ENCODE data around the gene DHH.

Gene DHH

GRCh38 chr12:49048953-49049352 is 45.6 kb downstream of the DHH start:
- Histone ChIP-seq H2BK120ac (ENCODE audit: low read depth, low read length) (no peak overlapping the region), H4K8ac (ENCODE audit: low read depth, low read length) (no peak overlapping the region), H3K56ac (ENCODE audit: low read length) (no peak overlapping the region), H2BK5ac (ENCODE audit: low read length) (no peak overlapping the region), H4K5ac (ENCODE audit: low read length) (no peak overlapping the region), H3K79me1 (ENCODE audit: low read length) (peaks cover 15% of the 10 kb centered on the region), H3K18ac (ENCODE audit: low read length) (no peak overlapping the region), H3K27ac (ENCODE audit: low read depth, low read length) (no peak overlapping the region), H3K4ac (ENCODE audit: low read depth, low read length) (no peak overlapping the region), H3K36me3 (ENCODE audit: control insufficient read depth, insufficient read depth, low read length) (peaks cover 53% of the 10 kb centered on the region), H3K79me2 (ENCODE audit: control insufficient read depth, insufficient read depth, low read length) (peaks cover 4% of the 10 kb centered on the region), H3K9ac (ENCODE audit: low read length) (no peak overlapping the region), H3K23ac (ENCODE audit: low read length) (no peak overlapping the region), H2AK5ac (ENCODE audit: low read length) (no peak overlapping the region), H3K4me2 (ENCODE audit: low read length) (no peak overlapping the region), H3K4me3 (ENCODE audit: low read length) (no peak overlapping the region), H3K27me3 (ENCODE audit: insufficient read depth, low read length, poor library complexity) (no peaks in the 10 kb centered on the region), H3K4me1 (ENCODE audit: control insufficient read depth, low read depth, low read length) (no peaks in the 10 kb centered on the region), H2BK15ac (replicated peaks; ENCODE audit: low read depth) (no peak overlapping the region)
- DNase-seq = no peak
- WGBS (ENCODE audit: extremely low coverage, insufficient coverage, low lambda C conversion rate) = no CpG with 5 or more reads among the region's 10 CpGs

DNA sequence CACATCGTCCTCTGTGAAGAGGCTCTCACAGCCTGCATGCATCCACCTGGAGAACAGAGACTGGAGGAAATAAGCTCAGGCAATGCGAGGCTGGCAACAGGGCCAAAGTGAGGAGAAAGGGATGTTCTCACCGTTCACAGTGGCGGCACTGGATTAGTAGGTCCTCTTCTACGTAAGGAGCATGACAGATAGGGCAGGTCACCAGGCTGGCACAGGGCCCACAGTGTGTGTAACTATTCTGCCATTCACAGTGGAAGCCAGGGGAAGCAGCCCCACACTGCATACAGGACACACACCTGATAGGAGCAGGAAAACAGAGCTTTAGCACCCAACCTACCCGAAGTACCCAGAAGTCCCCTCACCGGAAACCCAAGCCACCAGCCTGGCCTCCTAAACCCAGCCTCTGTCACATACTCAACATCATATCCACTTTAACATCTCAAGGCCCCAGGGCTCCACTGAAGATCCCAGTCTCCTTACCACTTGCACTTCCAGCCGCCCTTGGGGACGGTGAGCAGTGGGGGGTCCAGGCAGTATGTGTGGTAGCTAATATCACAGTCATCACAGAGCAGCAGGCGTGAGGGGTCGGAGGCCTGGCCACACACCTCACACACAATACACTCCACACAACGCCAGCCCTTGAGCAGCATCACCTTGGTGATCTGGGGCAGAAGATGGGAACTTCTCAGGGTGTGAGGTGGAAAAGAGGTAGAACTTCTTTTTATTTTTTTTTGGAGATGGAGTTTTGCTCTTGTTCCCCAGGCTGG is 48.3 kb downstream of the DHH start:
- Histone ChIP-seq H4K8ac (ENCODE audit: low read depth, low read length) (no peak overlapping the region), H2BK120ac (ENCODE audit: low read depth, low read length) (no peak overlapping the region), H4K5ac (ENCODE audit: low read length) (no peak overlapping the region), H3K36me3 (ENCODE audit: control insufficient read depth, insufficient read depth, low read length) (peaks cover 57% of the 10 kb centered on the region), H3K18ac (ENCODE audit: low read length) (no peak overlapping the region), H2BK15ac (replicated peaks; ENCODE audit: low read depth) (no peak overlapping the region), H2AK5ac (ENCODE audit: low read length) (no peak overlapping the region), H3K56ac (ENCODE audit: low read length) (no peak overlapping the region), H3K23ac (ENCODE audit: low read length) (no peak overlapping the region), H3K79me2 (ENCODE audit: control insufficient read depth, insufficient read depth, low read length) (no peaks in the 10 kb centered on the region), H3K9ac (ENCODE audit: low read length) (no peak overlapping the region), H3K27me3 (ENCODE audit: insufficient read depth, low read length, poor library complexity) (no peaks in the 10 kb centered on the region), H3K4me1 (ENCODE audit: control insufficient read depth, low read depth, low read length) (no peaks in the 10 kb centered on the region), H3K4me2 (ENCODE audit: low read length) (no peak overlapping the region), H3K27ac (ENCODE audit: low read depth, low read length) (no peak overlapping the region), H3K79me1 (ENCODE audit: low read length) (peaks cover 4% of the 10 kb centered on the region), H3K4me3 (ENCODE audit: low read length) (no peak overlapping the region), H2BK5ac (ENCODE audit: low read length) (no peak overlapping the region), H3K4ac (ENCODE audit: low read depth, low read length) (no peak overlapping the region)
- no CpG with 5 or more reads among the region's 12 CpGs for WGBS (ENCODE audit: extremely low coverage, insufficient coverage, low lambda C conversion rate)
- no peak for DNase-seq

- no peak for DNase-seq
- Histone ChIP-seq H2BK5ac (ENCODE audit: low read length) (no peak overlapping the region), H2AK5ac (ENCODE audit: low read length) (no peak overlapping the region), H2BK120ac (ENCODE audit: low read depth, low read length) (no peak overlapping the region), H4K8ac (ENCODE audit: low read depth, low read length) (no peak overlapping the region), H3K56ac (ENCODE audit: low read length) (no peak overlapping the region), H3K4ac (ENCODE audit: low read depth, low read length) (no peak overlapping the region), H3K27me3 (ENCODE audit: insufficient read depth, low read length, poor library complexity) (no peaks in the 10 kb centered on the region), H3K23ac (ENCODE audit: low read length) (no peak overlapping the region), H3K4me1 (ENCODE audit: control insufficient read depth, low read depth, low read length) (no peaks in the 10 kb centered on the region), H3K27ac (ENCODE audit: low read depth, low read length) (no peak overlapping the region), H3K79me1 (ENCODE audit: low read length) (peaks cover 3% of the 10 kb centered on the region), H3K18ac (ENCODE audit: low read length) (no peak overlapping the region), H3K9ac (ENCODE audit: low read length) (no peak overlapping the region), H3K79me2 (ENCODE audit: control insufficient read depth, insufficient read depth, low read length) (no peaks in the 10 kb centered on the region), H3K4me3 (ENCODE audit: low read length) (no peak overlapping the region), H3K36me3 (ENCODE audit: control insufficient read depth, insufficient read depth, low read length) (peaks cover 50% of the 10 kb centered on the region), H3K4me2 (ENCODE audit: low read length) (no peak overlapping the region), H4K5ac (ENCODE audit: low read length) (no peak overlapping the region), H2BK15ac (replicated peaks; ENCODE audit: low read depth) (no peak overlapping the region)
- no CpG with 5 or more reads among the region's 12 CpGs for WGBS (ENCODE audit: extremely low coverage, insufficient coverage, low lambda C conversion rate)
These were observed 49.9 kb downstream of the DHH start for GRCh38 chr12:49044660-49045059.

GRCh38 chr12:49043856-49044258 is 50.7 kb downstream of the DHH start:
- no peaks in the 10 kb centered on the region for H3K79me2 ChIP-seq (ENCODE audit: control insufficient read depth, insufficient read depth, low read length)
- H3K56ac ChIP-seq (ENCODE audit: low read length) = no peak overlapping the region
- H3K27ac ChIP-seq (ENCODE audit: low read depth, low read length) = no peak overlapping the region
- H2BK5ac ChIP-seq (ENCODE audit: low read length) = no peak overlapping the region
- no peak overlapping the region for H2AK5ac ChIP-seq (ENCODE audit: low read length)
- H3K9ac ChIP-seq (ENCODE audit: low read length) = no peak overlapping the region
- no peaks in the 10 kb centered on the region for H3K4me1 ChIP-seq (ENCODE audit: control insufficient read depth, low read depth, low read length)
- no peak overlapping the region for H3K4ac ChIP-seq (ENCODE audit: low read depth, low read length)
- DNase-seq = peak; percentile 79
- no peak overlapping the region for H3K18ac ChIP-seq (ENCODE audit: low read length)
- H3K27me3 ChIP-seq (ENCODE audit: insufficient read depth, low read length, poor library complexity) = no peaks in the 10 kb centered on the region
- no peak overlapping the region for H3K4me2 ChIP-seq (ENCODE audit: low read length)
- H3K36me3 ChIP-seq (ENCODE audit: control insufficient read depth, insufficient read depth, low read length) = peaks cover 50% of the 10 kb centered on the region
- peaks cover 3% of the 10 kb centered on the region for H3K79me1 ChIP-seq (ENCODE audit: low read length)
- no peak overlapping the region for H4K8ac ChIP-seq (ENCODE audit: low read depth, low read length)
- no peak overlapping the region for H3K23ac ChIP-seq (ENCODE audit: low read length)
- H3K4me3 ChIP-seq (ENCODE audit: low read length) = no peak overlapping the region
- WGBS (ENCODE audit: extremely low coverage, insufficient coverage, low lambda C conversion rate) = no CpG with 5 or more reads among the region's 11 CpGs
- no peak overlapping the region for H4K5ac ChIP-seq (ENCODE audit: low read length)
- no peak overlapping the region for H2BK120ac ChIP-seq (ENCODE audit: low read depth, low read length)
- no peak overlapping the region for H2BK15ac ChIP-seq (replicated peaks; ENCODE audit: low read depth)

DNA sequence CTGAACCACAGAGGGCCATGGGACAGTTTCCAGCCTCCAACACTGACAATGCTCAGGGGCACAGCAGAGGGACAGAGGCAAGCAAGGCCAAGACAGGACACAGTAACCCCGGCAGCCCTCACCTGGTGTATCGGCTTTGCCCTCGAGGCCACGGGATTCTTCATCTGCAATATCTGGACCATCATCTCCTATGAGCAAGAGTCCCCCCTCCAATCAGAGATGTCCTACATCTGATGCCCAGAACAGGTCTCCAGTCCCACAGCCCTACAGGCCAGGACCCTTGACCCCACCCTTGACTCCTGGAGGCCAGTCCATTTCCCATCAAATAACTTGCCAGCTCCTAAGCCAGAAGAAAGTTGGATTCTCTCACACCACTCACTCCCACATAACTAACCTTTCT is 51.4 kb downstream of the DHH start:
- no peak overlapping the region for H4K5ac ChIP-seq (ENCODE audit: low read length)
- no peak overlapping the region for H3K18ac ChIP-seq (ENCODE audit: low read length)
- H3K4me1 ChIP-seq (ENCODE audit: control insufficient read depth, low read depth, low read length) = no peaks in the 10 kb centered on the region
- DNase-seq = no peak
- no peak overlapping the region for H2AK5ac ChIP-seq (ENCODE audit: low read length)
- H3K23ac ChIP-seq (ENCODE audit: low read length) = no peak overlapping the region
- H3K27me3 ChIP-seq (ENCODE audit: insufficient read depth, low read length, poor library complexity) = no peaks in the 10 kb centered on the region
- no peak overlapping the region for H3K4me3 ChIP-seq (ENCODE audit: low read length)
- WGBS (ENCODE audit: extremely low coverage, insufficient coverage, low lambda C conversion rate) = no CpG with 5 or more reads among the region's 4 CpGs
- H4K8ac ChIP-seq (ENCODE audit: low read depth, low read length) = no peak overlapping the region
- no peak overlapping the region for H3K4ac ChIP-seq (ENCODE audit: low read depth, low read length)
- no peaks in the 10 kb centered on the region for H3K79me2 ChIP-seq (ENCODE audit: control insufficient read depth, insufficient read depth, low read length)
- no peak overlapping the region for H2BK120ac ChIP-seq (ENCODE audit: low read depth, low read length)
- no peak overlapping the region for H3K27ac ChIP-seq (ENCODE audit: low read depth, low read length)
- no peak overlapping the region for H3K4me2 ChIP-seq (ENCODE audit: low read length)
- no peak overlapping the region for H2BK15ac ChIP-seq (replicated peaks; ENCODE audit: low read depth)
- no peak overlapping the region for H3K56ac ChIP-seq (ENCODE audit: low read length)
- peaks cover 1% of the 10 kb centered on the region for H3K79me1 ChIP-seq (ENCODE audit: low read length)
- peaks cover 51% of the 10 kb centered on the region for H3K36me3 ChIP-seq (ENCODE audit: control insufficient read depth, insufficient read depth, low read length)
- no peak overlapping the region for H3K9ac ChIP-seq (ENCODE audit: low read length)
- no peak overlapping the region for H2BK5ac ChIP-seq (ENCODE audit: low read length)
